PC-3 (cell line): ENCODE data around the gene CSF2. TPM values are rescaled to one million over a fixed set of nuclear protein-coding genes. Genes with fewer than 3 reads are reported as not detected.

Experiments used
- ATAC-seq: fragments of 200-7000 bp; cut with Tn5 transposase; 2 replicates; pipeline ENCODE4 v1.9.1; 2020; ENCODE audit warnings: mild to moderate bottlenecking, moderate library complexity
- BruUV-seq: library from RNA; stranded (reverse); fragments of 400-500 nt; replicated peaks from 2 replicates; lab custom pipeline; 2021; lab: Mats Ljungman, UMichigan
- CTCF ChIA-PET: fragments of 300-600 bp; sonication (Branson Sonifier 250); formaldehyde crosslinking; loops from one replicate; lab custom pipeline; 2022; ENCODE audit warnings: antibody characterized with exemption; lab: Charles Lee
- POLR2A ChIA-PET: fragments of 300-600 bp; sonication (Branson Sonifier 250); formaldehyde crosslinking; loops from one replicate; lab custom pipeline; 2022; ENCODE audit warnings: antibody characterized with exemption; ENCODE audit not compliant: unreplicated experiment; lab: Charles Lee
- DNase-seq: peaks from one replicate; pipeline ENCODE4 v3.0.0-alpha.2; 2015
- H2AFZ ChIP-seq: fragments of 300-600 bp; sonication (generic); 2 replicates; pipeline ENCODE4 v1.6.0; 2016; ENCODE audit warnings: antibody characterized with exemption, low read length
- H3F3A ChIP-seq: fragments of 300-600 bp; sonication (generic); one replicate; pipeline ENCODE4 v1.6.0; 2017; ENCODE audit warnings: antibody characterized with exemption, low read length, control low read depth, mild to moderate bottlenecking; ENCODE audit not compliant: unreplicated experiment
- H3K27ac ChIP-seq: fragments of 300-600 bp; sonication (generic); 2 replicates; pipeline ENCODE4 v1.5.1; 2016; ENCODE audit warnings: mild to moderate bottlenecking, low read length
- H3K27me3 ChIP-seq: fragments of 300-600 bp; sonication (generic); 2 replicates; pipeline ENCODE4 v1.6.1; 2016; ENCODE audit warnings: low read length, mixed read lengths
- H3K36me3 ChIP-seq: fragments of 300-600 bp; sonication (generic); 2 replicates; pipeline ENCODE4 v1.6.1; 2016; ENCODE audit warnings: low read depth, mixed run types, low read length, mixed read lengths
- H3K4me1 ChIP-seq: fragments of 300-600 bp; sonication (generic); 2 replicates; pipeline ENCODE4 v1.5.1; 2016; ENCODE audit warnings: low read length; ENCODE audit not compliant: insufficient read depth
- H3K4me2 ChIP-seq: fragments of 300-600 bp; sonication (generic); 2 replicates; pipeline ENCODE4 v1.6.0; 2016; ENCODE audit warnings: low read length
- H3K4me3 ChIP-seq: fragments of 300-600 bp; sonication (generic); 2 replicates; pipeline ENCODE4 v1.5.1; 2016; ENCODE audit warnings: mild to moderate bottlenecking, low read length, mixed read lengths
- H3K79me2 ChIP-seq: fragments of 300-600 bp; sonication (generic); 2 replicates; pipeline ENCODE4 v1.6.1; 2017; ENCODE audit warnings: low read length, mixed read lengths
- H3K9ac ChIP-seq: fragments of 300-600 bp; sonication (generic); 2 replicates; pipeline ENCODE4 v1.6.0; 2016; ENCODE audit warnings: mild to moderate bottlenecking, low read length
- H3K9me2 ChIP-seq: fragments of 300-600 bp; sonication (generic); replicated peaks from 2 replicates; pipeline ENCODE4 v1.6.1; 2016; ENCODE audit warnings: mixed run types, low read length, mixed read lengths
- H3K9me3 ChIP-seq: fragments of 300-600 bp; sonication (generic); 2 replicates; pipeline ENCODE4 v1.6.1; 2016; ENCODE audit warnings: low read length, mixed read lengths
- H4K20me1 ChIP-seq: fragments of 300-600 bp; sonication (generic); 2 replicates; pipeline ENCODE4 v1.6.1; 2016; ENCODE audit warnings: low read length, mixed read lengths
- CTCF ChIP-seq: fragments of 300-600 bp; sonication (generic); conservative IDR thresholded peaks from 2 replicates; pipeline ENCODE4 v1.5.1; 2017; ENCODE audit warnings: antibody characterized with exemption, low read depth, mild to moderate bottlenecking, low read length
- EZH2 ChIP-seq: fragments of 300-600 bp; sonication (generic); IDR thresholded peaks from one replicate; pipeline ENCODE4 v1.6.1; 2017; ENCODE audit warnings: antibody characterized with exemption, mild to moderate bottlenecking, low read length; ENCODE audit not compliant: unreplicated experiment
- EZH2phosphoT487 ChIP-seq: fragments of 300-600 bp; sonication (generic); IDR thresholded peaks from 2 replicates; pipeline ENCODE4 v1.6.1; 2018; ENCODE audit warnings: mild to moderate bottlenecking, antibody characterized with exemption, low read length, borderline replicate concordance
- intact Hi-C: fragments of 100-400 bp; cut with micrococcal nuclease; formaldehyde crosslinking; loops from 2 replicates; pipeline ENCODE4 v1.9.0; 2023
- total RNA-seq: library from RNA; depleted of rRNA; stranded (reverse); fragments of >200 nt; gene quantifications from 2 replicates; pipeline ENCODE4 v1.2.3, GENCODE V29; 2014

Gene CSF2
- total RNA-seq, 1 experiment from 2014 or later, result 93.6 TPM

- CTCF ChIA-PET, result no interaction called here
- TF ChIP-seq EZH2, result no peak
Measured at GRCh38 chr5:132079619-132080018, 6.0 kb downstream of the CSF2 start.

GRCh38 chr5:132080595-132080994, 7.0 kb downstream of the CSF2 start:
- TF ChIP-seq EZH2 (no peak), EZH2phosphoT487 (no peak), CTCF (no peak)
- no peak overlapping the region for H2AFZ ChIP-seq
- ChIA-PET CTCF (no interaction called here), POLR2A (no interaction called here)
- H3K27me3 ChIP-seq, result no peaks in the 10 kb centered on the region
- no peak overlapping the region for H3K4me2 ChIP-seq
- no peak overlapping the region for H3K27ac ChIP-seq
- no peaks in the 10 kb centered on the region for H3K9me3 ChIP-seq
- ATAC-seq, result no peak
- no peaks in the 10 kb centered on the region for H3K79me2 ChIP-seq
- no peak overlapping the region for H3K4me3 ChIP-seq
- H3K9ac ChIP-seq, result no peak overlapping the region
- no peaks in the 10 kb centered on the region for H3K36me3 ChIP-seq
- BruUV-seq, result no TSS peak
- H3K9me2 ChIP-seq, result no peaks in the 10 kb centered on the region
- H3K4me1 ChIP-seq, result peaks cover 6% of the 10 kb centered on the region
- intact Hi-C loops, result no loop called here
- no peak for DNase-seq
- no peaks in the 10 kb centered on the region for H3F3A ChIP-seq
- H4K20me1 ChIP-seq, result no peaks in the 10 kb centered on the region

More at GRCh38 chr5:132079619-132080018, 6.0 kb downstream of the CSF2 start:
- no peak overlapping the region for H3K4me3 ChIP-seq
- ATAC-seq (no peak), DNase-seq (no peak)
- no peaks in the 10 kb centered on the region for H4K20me1 ChIP-seq
- POLR2A ChIA-PET, result no interaction called here
- H3K79me2 ChIP-seq, result peaks cover 5% of the 10 kb centered on the region
- no TSS peak for BruUV-seq
- intact Hi-C loops, result no loop called here
- H3K4me1 ChIP-seq, result peaks cover 11% of the 10 kb centered on the region
- H2AFZ ChIP-seq, result no peak overlapping the region
- no peaks in the 10 kb centered on the region for H3K9me3 ChIP-seq
- no peaks in the 10 kb centered on the region for H3K36me3 ChIP-seq
- H3F3A ChIP-seq, result no peaks in the 10 kb centered on the region
- H3K27ac ChIP-seq, result no peak overlapping the region
- no peaks in the 10 kb centered on the region for H3K27me3 ChIP-seq
- H3K9me2 ChIP-seq, result no peaks in the 10 kb centered on the region
- H3K4me2 ChIP-seq, result no peak overlapping the region
- no peak overlapping the region for H3K9ac ChIP-seq

GRCh38 chr5:132081458-132081857, 7.9 kb downstream of the CSF2 start:
- Histone ChIP-seq H3K9ac (no peak overlapping the region), H3K79me2 (no peaks in the 10 kb centered on the region), H3K9me2 (no peaks in the 10 kb centered on the region), H3K27ac (no peak overlapping the region), H3K4me3 (no peak overlapping the region), H2AFZ (no peak overlapping the region), H3K4me2 (no peak overlapping the region), H3K36me3 (no peaks in the 10 kb centered on the region), H3K4me1 (peaks cover 14% of the 10 kb centered on the region), H4K20me1 (no peaks in the 10 kb centered on the region), H3F3A (no peaks in the 10 kb centered on the region), H3K9me3 (no peaks in the 10 kb centered on the region), H3K27me3 (no peaks in the 10 kb centered on the region)
- ChIA-PET CTCF (no interaction called here), POLR2A (interaction anchor here (0.5 kb wide), 1 partner anchor 89 kb away, joined by 3 read pairs; no protein-coding TSS in a partner anchor)
- intact Hi-C loops, result no loop called here
- no peak for ATAC-seq
- no peak for DNase-seq
- no TSS peak for BruUV-seq
- TF ChIP-seq EZH2 (no peak), EZH2phosphoT487 (no peak), CTCF (no peak)
